Gastrocnemius medialis (tissue), 4 donors: ENCODE measurements around the gene LINGO1.

Experiments used
- POLR2A ChIP-seq, 2 donors: fragments of 450-650 bp; IDR thresholded peaks; one replicate each; pipeline ENCODE4 v1.6.1; 2017; ENCODE audit warnings: antibody characterized with exemption in 2 of 2, mild to moderate bottlenecking in 2 of 2, moderate library complexity in 2 of 2
- TF ChIP-seq, protein P1 (sequence below), 5 experiments: fragments of 450-650 bp in 3 of 5; fragments of 200-600 bp in 2 of 5; sonication (generic) in 2 of 5; IDR thresholded peaks in 4 of 5; conservative IDR thresholded peaks in 1 of 5; 1 replicate in 4 of 5; 2 replicates in 1 of 5; pipeline ENCODE4 v1.5.1; 2016 to 2019; ENCODE audit warnings: antibody characterized with exemption in 5 of 5, mild to moderate bottlenecking in 3 of 5, moderate library complexity in 3 of 5

DNA sequence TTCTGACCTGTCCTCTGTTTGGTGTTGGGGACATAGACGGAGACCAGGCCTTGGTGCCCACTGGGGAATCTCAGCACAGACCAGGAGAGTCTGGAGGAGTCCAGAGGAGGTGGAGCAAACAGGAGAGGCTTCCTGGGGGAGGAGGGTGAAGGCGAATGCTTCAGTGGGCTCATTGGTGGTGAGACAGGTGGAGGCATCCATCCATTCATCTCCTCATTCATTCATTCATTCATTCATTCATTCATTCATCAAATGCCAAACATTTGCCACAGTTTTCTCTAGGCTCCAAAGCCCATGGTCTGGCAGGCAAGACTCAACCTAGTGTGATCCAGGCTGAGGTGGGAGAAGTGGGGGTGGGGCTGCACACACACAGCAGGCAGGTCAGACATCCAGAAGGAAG, 7.9 kb upstream of the LINGO1 start:
- TF ChIP-seq, protein P1, sequence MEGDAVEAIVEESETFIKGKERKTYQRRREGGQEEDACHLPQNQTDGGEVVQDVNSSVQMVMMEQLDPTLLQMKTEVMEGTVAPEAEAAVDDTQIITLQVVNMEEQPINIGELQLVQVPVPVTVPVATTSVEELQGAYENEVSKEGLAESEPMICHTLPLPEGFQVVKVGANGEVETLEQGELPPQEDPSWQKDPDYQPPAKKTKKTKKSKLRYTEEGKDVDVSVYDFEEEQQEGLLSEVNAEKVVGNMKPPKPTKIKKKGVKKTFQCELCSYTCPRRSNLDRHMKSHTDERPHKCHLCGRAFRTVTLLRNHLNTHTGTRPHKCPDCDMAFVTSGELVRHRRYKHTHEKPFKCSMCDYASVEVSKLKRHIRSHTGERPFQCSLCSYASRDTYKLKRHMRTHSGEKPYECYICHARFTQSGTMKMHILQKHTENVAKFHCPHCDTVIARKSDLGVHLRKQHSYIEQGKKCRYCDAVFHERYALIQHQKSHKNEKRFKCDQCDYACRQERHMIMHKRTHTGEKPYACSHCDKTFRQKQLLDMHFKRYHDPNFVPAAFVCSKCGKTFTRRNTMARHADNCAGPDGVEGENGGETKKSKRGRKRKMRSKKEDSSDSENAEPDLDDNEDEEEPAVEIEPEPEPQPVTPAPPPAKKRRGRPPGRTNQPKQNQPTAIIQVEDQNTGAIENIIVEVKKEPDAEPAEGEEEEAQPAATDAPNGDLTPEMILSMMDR (IDR thresholded peaks at IDR 0.05 in 4 of 5, conservative IDR thresholded peaks at IDR 0.05 in 1 of 5), result no peak
- TF ChIP-seq POLR2A (IDR thresholded peaks at IDR 0.05), result no peak
